ENCODE data around the gene VRK1.
"Not testable (repeated sequence)": the region's sequence is repeated elsewhere in the genome, so short reads cannot be mapped to it uniquely, and the experiment has no call there.

VRK1 gene

DNA sequence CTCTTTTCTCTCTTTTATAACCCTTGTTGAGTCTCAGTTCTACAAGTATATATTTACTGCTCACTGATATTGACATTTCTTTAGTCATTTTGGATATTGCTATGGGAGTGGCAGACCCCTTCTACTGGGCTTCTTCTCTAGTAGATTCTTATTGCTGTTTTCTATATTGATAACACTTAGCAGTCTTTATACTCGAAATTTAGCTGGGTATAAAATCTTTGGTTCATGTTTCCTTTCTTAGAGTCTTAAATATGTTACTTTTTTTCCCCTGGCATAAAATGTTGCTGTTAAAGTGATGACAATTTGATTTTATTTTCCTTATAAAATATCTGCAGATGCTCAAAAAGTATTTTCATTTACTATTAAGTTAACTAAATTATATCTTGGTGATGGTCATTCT lies 32.6 kb downstream of the VRK1 start:
- no peak for ATAC-seq

DNA sequence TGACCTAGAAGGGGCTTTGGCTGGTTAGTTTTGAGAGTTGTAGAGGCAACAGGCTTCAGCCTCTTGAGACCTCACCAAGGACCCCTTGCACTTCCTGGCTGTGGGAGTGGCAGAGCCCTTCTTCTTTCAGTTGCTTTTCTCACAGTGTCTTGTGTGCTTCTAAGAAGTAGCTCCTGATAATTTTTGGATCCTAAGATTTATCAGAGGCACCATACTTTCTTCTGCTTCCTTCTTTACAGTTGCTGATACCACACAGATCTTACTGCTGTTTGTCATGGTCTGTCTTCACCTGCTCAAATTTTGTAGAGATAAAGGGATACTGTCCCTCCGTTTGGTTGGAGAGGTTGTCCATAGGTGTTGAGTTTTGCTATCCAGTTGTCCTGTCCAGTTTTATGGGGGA lies 33.8 kb downstream of the VRK1 start:
- ATAC-seq, result no peak

DNA sequence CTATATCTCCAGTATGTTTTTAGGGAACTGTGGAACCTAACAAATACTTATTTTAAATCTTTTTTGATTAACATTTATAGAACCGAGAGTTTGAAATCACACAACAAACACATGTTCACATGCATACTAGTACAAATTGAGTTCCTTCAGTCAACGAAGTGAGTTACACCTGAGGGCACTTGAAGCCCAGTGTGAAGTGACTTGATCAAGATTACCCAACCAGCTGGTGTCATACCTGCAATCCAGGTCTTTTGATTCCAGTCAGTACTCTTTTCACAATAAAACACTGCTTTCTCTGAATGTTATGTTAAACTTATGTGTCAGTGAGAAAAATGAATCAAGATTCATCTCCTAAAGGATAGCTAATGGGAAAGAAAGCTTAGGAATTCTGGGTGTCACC lies 35.2 kb downstream of the VRK1 start:
- ATAC-seq, result no peak

DNA sequence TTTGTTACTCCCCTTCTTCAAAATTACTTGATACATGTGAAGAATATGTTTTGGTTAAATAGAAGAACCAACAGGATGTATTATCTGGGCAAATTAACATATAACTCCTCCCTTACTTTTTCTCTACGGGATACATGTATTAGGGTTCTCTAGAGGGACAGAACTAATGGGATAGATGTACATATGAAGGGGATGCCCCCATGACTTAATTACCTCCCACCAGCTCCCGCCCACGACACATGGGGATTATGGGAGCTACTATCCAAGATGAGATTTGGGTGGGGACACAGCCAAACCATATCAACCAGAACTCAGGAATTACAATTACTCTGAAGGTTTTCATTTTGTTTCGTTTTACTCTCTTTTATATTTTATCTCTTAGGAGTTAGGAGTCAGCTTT lies 41.3 kb downstream of the VRK1 start:
- no peak for ATAC-seq

DNA sequence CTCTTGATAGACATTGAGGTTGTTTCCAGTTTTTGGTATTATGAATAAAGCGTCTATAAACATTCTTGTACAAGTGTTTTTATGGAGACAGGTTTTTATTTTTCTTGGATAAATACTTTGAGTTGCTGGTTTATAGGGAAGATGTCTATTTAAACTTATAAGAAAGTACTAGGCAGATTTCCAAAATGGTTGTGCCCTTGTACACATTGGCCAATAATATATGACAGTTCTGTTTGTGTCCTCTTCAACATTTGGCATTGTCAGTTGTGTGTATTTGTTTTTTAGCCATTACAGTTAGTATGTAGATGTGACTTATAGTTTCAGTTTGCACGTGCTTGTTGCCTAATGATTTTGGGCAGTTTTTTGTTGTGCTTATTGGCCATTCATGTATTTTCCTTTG lies 42.1 kb downstream of the VRK1 start:
- ATAC-seq, result no peak

DNA sequence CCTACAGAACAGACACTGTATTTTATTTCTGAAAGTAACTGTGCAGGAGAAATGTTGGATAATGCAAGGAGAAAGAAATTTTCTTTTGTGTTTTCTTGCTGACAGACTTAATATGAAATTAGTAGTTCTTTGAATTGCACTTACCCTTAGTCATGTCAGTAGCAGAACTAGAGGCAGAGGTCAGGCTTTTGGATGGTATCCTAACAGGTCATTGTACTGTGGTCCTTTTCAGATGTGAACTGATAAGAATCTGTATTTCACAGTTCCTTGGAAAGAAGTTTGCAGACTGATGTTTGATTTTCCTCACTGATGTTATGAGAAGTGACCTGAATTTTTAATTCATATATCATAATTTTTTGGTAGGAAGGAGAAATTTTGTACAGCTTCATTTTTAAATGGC lies 46.0 kb downstream of the VRK1 start:
- ATAC-seq, result no peak

DNA sequence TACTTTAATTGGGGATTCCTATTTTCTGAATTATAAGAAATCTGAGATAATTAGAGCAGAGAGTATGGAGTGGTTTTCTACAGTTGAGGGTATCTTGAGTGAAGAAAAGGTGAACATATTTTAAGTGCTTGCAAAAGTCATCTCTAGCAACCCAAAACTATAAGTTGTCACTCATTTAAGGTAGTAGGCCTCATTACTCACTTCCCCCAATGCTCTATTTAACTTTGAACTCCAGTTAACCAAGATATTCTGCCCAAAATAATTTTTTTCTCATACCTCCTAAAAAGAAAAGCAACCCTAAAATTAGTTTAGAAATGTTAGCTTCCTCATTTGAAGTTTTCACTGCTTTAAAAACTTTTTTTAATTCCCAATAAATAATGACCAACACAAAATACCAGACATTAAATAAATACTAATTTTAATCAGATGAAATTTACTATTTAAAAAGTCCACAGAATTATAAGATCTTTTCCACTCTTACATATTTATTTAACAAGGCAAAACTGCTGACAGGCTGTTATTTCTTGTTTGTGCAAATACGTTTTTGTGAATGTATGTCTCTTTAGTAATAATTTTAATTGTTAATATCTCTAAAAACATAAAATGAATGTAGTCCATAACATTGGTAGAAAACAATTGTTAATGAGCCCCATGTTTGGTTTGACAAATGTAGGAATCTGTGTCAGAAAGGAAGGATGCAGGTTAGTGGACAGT lies 47.8 kb downstream of the VRK1 start:
- no peak for ATAC-seq

DNA sequence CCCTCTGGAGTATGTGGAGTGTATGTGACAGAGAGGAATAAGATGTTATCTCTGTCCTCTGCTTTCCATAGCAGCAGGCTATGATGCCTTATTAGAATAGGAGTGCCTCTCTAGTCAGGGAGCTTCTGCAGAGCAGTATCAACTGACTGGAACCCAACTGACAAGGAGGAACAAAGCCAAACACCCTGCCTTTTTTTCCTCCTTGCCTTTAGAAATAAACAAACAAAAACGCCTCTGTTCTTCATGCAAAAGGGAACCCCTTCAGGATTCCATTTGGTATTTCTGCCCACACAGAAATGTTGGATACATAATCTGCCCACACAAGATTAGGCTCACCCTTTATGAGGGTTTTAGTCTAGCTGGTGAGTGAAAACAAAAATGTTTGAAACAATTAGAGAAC lies 50.3 kb downstream of the VRK1 start:
- ATAC-seq, result no peak

DNA sequence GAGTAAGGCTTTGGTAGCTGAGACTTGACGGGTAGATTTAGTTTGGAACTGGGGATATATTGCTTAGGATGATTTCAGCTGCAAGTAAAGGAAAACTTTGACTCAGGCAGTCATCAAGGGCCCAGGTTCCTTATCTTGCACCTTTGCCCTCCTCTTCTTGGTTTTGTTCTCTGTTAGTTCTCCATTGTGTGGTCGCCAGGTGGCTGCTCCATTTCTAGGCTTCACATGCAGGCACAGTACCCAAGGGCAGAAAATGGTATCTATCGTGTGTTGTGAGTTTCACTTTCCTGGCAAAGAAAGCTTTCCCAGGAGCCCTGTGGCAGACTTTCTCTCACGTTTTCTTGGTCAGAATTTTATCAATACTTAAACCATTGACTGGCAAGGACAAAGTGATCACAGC lies 50.8 kb downstream of the VRK1 start:
- ATAC-seq, result no peak

DNA sequence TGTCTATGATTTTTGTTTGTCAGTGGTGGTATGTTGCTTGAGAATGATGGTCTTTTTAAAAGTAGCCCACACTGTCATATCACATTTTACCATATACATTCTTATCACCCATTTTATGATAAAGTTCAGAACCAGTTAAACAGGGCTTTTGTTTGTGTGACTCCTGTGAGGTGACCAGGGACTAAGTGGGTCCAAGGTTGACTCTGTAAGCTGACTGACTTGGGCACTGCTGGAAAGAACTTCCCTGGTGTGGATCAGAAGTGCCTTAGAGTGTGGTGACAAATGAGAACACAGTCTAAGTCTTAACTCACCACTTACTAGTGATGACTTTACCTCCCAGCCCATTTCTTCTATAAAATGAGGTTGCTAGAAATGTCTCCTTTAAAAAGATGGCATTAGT lies 52.6 kb downstream of the VRK1 start:
- ATAC-seq, result no peak

DNA sequence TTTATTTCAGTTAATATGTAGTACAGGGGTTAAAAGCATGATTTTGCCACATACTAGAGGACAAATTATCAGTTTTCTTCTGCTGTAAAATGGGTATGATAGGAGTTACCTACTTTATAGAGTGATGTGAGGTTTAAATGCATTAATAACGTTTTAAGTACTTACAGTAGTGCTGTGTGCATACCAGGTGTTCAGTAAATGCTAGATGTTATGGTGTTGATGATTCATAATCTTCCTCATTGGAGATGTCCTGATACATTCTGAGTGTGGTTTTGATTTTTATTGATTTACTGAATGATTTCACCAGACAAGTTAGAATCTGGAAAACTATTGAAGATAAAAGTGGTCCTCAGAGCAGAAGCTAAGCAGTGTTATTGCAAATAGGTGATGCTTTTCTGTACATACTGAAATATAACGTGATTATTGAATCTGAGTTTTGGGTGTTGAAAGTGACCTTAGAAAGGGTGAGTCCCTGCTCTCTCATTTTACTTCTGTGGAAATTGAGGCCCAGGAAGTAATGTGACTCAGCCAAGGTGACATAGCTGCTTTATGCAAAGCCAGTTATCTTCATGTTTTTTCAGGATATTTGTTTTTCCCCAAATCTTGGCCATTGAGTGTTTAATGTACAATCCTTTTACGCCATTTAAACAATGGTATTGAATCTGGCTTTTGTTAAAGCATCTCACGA lies 54.7 kb downstream of the VRK1 start:
- no peak for ATAC-seq

DNA sequence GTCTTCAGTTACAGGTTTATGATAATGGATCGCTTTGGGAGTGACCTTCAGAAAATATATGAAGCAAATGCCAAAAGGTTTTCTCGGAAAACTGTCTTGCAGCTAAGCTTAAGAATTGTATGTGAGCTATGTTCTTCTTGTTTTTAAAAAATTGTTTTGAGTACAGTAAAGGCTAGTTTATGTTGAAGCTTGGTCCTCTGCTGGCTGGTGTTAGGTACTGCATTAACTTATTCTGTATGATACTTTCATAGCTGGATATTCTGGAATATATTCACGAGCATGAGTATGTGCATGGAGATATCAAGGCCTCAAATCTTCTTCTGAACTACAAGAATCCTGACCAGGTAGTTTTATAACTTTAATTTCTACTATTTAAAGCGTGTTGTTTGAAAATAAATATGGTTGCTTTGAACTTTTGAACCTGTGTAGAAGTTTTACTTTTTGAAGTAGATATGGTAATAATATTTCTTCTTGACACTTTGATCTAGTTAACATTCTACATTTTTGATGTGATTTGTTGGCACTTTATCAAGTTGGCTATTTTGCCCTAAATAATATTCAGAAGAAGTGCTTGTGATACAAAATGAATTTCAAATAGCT lies 55.7 kb downstream of the VRK1 start:
- ATAC-seq, result no peak

DNA sequence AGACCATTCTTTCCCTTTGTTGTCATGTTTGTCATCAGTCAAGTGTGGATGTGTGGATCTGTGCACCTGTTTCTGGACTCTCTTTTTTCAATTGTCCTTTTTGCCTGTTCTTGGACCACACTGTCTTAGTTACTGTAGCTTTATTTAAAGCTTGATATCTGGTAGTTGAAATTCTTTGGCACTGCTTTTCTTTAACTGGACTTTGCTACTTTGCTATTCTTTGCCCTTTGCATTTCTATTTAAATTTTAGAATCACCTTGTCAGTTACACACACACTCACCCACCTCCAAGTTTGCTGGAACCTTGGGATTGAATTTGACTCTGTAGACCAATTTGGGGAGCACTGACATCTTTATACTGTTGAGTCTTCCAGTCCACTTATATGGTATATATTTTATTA lies 61.5 kb downstream of the VRK1 start:
- ATAC-seq, result no peak

DNA sequence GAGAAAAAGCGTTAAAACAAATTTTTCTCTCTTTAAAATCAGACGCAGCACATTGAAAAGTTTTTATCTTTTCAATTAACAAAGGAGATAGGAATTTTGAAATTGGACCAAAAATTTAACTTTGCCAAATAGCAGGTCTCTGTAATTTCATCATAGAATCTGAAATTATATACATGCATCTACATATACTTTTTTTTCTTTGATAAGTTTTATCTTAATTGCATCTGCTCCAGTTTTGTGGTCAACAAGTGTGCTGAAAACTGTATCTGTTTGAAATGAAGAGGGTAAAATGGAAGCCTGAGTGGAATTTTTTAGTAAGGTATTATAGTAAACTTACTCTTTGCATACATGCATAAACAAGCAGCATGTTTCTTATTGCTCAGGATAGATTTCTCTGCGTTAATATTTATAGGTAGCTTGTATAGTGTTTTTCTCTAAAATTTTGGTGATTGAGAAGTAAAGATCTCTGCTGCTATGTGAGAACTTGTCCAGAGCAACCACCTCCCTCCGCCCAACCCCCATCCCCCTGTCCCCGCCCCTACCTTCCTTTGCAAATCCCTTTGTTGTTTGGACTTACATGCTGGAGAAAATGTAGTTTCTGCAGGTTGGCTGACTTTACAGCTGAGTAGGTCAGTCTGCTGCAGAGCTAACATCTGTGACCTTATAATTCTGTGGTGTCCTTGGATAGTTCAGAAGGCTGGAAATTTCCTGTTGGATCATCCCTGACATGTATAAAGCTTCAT lies 64.6 kb downstream of the VRK1 start:
- ATAC-seq, result no peak

DNA sequence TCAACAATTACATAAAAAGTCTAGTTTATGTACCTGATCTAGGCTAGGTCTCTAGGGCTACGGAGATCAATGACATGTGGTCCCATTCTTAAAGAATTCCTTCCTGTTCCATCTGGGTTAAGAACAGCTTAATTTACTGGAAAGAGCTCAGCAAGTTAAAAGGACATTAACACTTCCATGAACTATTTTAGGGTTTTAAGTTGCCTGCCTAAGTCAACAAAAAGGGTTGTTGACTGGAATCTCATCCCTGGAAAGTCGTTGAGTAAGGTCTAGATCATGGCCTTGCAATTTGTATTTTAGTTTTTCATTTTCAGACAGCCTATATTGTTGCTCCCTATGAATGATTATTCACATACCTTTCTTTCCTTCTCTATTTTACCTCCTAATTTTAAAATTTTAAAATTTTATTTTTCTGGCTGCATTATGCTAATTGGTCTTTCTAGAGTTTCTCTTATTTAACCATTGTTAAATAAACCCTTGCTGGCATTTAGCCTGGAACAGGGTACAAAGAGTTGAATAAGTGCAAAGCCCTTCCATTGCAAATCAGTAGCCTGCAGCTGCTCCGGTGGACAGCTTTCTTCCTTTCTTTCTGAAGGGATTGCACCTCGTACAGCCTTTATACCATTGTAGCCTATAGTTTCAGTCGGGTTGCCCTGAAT lies 66.3 kb downstream of the VRK1 start:
- ATAC-seq, result no peak

DNA sequence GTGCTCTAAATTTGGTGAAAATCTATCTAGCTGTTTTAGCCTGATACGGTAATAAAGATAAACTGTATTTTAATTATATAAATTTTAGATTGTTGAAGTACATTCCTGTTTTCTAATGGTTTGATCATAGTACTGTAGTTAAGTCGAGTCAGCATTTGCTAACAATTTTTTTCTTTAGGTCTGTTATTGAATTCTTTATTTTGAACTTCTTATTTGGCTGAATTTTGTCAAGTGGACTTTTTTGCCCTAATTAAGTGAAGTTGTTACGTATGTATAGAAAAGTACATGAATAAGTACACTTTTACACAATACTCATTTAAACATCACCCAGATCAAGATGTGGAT lies 66.8 kb downstream of the VRK1 start:
- no peak for ATAC-seq

DNA sequence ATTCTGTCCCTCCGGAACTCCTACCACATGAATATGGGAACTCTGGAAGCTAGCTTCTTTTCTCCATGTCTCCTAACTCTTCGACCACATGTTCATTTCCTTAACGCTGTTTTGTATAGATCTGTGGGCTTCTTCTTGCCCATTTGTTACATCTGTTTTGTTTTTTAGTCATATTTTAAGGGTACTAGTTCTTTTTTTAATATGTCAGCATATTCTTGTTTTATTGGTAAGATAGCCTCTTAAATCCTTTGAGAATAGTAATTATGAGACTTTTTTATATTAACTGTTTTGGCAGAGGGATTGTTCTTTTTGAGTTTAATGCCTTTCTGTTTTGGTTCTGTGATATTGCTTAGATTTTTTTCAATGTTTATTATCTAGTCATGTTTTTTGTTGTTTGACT lies 70.5 kb downstream of the VRK1 start:
- no peak for ATAC-seq

DNA sequence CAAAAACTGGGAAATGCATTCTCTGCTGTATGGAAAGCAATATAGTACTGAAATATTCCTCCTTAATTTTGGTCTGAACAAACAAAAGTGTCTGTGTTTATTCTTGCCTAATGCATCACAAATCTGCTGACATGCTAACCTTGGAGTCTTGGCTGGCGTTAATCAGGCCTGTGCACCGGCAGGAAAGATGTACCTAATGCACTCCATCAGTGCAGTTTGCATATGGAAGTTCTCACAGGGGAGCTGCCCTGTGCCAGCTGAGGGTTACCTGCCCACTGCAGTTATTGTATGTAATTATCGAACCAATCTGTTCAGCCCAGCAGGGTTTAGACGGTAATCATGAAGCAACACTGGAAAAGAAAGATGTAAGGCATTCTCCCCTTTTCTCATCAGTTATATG lies 76.9 kb downstream of the VRK1 start:
- ATAC-seq, result no peak

DNA sequence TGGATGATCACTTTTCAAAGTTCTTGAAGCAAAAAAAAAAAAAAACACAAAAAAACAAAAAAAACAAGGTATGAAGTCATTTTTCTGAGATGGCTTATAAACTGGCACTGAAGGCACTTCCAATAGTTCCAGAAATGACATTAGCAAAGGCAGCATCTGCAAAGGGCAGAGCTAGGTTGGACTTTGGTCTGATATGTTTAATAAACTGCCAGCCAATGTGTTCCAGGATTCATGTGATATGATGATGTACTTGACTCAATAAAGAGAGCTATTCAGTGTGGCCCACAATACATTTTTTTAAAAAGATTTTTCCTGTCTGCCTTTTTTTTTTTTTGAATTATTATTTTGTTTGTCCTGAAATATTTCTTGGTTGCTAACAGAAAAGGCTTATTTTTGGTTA lies 79.6 kb downstream of the VRK1 start:
- ATAC-seq, result no peak

DNA sequence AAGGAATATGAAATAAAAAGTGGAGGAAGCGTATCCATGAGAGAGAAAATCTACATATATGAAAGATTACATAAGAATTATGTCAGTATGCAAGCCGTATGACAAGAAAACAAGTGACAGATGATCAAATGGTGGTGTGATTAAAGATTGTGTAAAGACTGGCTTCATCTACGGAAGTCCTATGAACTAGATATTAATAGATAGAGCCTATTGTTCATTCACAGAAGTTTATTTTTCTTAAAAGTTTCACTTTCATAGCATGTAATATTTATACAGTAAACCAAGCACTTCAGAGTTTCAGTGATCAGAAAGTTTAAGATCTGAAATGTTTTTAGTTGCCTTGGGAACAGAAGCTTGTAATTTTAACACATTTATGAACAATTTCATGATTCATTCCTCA lies 84.5 kb downstream of the VRK1 start:
- ATAC-seq, result no peak

DNA sequence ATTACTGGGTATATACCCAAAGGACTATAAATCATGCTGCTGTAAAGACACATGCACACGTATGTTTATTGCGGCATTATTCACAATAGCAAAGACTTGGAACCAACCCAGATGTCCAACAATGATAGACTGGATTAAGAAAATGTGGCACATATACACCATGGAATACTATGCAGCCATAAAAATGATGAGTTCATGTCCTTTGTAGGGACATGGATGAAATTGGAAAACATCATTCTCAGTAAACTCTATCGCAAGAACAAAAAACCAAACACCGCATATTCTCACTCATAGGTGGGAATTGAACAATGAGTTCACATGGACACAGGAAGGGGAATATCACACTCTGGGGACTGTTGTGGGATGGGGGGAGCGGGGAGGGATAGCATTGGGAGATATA lies 86.8 kb downstream of the VRK1 start:
- ATAC-seq, result not testable (repeated sequence)

DNA sequence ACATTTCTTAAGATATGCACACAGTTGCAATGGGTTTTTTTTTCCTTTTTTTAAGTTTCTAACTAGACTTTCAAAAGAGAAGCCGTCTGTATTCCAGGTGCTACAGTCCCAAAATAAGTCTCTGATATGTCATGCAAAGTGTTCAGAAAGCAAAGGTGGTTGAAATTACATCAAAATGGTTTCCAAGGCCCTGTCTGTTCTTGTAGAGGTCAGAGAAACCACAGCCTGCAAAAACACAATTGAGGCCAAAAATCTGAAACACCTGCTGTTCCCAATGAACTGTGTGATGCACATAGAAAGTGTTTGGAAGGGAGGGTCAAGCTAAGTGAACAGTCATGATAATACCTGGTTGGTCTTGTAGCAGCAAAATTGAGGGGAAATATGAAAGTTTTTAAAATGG lies 91.0 kb downstream of the VRK1 start:
- ATAC-seq, result no peak

DNA sequence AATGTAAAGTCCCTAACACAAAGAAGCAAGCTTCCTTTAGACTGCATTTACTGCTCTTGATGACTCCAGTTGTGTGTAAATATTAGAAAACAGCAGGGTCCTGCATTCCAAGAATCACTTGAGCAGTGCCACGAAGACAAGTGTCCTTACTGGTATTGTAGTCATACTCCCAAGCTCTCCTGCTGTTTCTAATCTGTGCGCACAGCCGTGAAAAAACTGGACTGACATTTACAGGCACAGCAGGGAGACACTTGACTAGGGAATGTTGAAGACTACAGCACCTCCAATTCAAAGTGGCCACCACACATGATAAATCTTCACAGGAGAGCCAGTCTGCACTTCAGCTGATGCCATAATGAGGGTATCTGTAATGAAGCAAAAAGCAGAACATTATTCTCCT lies 91.4 kb downstream of the VRK1 start:
- ATAC-seq, result no peak

Measured in activated CD4-positive, CD25-positive, alpha-beta regulatory T cell treated with anti-CD3 and anti-CD28 coated beads, Interleukin-2, amount 50 U/mL, for 24 hours (primary cell).